Activated CD4-positive, alpha-beta T cell treated with anti-CD3 and anti-CD28 coated beads for 36 hours (primary cell): Measurements from ENCODE around the gene EFCAB14. TPM values are rescaled to one million over a fixed set of nuclear protein-coding genes. Genes with fewer than 3 reads are reported as not detected.

ENCODE experiments used
- ATAC-seq: fragments of 200-7000 bp; cut with Tn5 transposase; one replicate; pipeline ENCODE4 v1.10.0; 2021; ENCODE audit warnings: mild to moderate bottlenecking, moderate library complexity
- CTCF ChIA-PET: fragments of 350-600 bp; sonication (Branson Sonifier 250); formaldehyde crosslinking; loops from one replicate; lab custom pipeline; 2021; ENCODE audit warnings: antibody characterized with exemption; lab: Charles Lee
- POLR2A ChIA-PET: fragments of 350-600 bp; sonication (Branson Sonifier 250); formaldehyde crosslinking; loops from one replicate; lab custom pipeline; 2021; ENCODE audit warnings: antibody characterized with exemption, inconsistent platforms; lab: Charles Lee
- DNase-seq: peaks from one replicate; pipeline ENCODE4 v3.0.0-alpha.2; 2020
- H3K27ac Mint-ChIP-seq: one replicate; pipeline ENCODE4 v1.8.0; 2021; ENCODE audit warnings: mixed read lengths
- H3K27me3 Mint-ChIP-seq: one replicate; pipeline ENCODE4 v1.8.0; 2021; ENCODE audit warnings: mixed read lengths
- H3K36me3 Mint-ChIP-seq: one replicate; pipeline ENCODE4 v1.8.0; 2021; ENCODE audit warnings: low read depth, mixed read lengths
- H3K4me1 Mint-ChIP-seq: one replicate; pipeline ENCODE4 v1.8.0; 2021; ENCODE audit warnings: mixed read lengths
- H3K4me3 Mint-ChIP-seq: one replicate; pipeline ENCODE4 v1.8.0; 2021; ENCODE audit warnings: mild to moderate bottlenecking, moderate library complexity, mixed read lengths
- H3K9me3 Mint-ChIP-seq: one replicate; pipeline ENCODE4 v1.8.0; 2021; ENCODE audit warnings: low read depth, mixed read lengths
- intact Hi-C, 2 experiments: fragments of 100-400 bp; cut with DNase I in 1 of 2; cut with micrococcal nuclease in 1 of 2; formaldehyde crosslinking; loops; one replicate each; pipeline versions ENCODE4 v1.14.2 to v1.15.1; 2022 to 2024; cut with DNase I, micrococcal nuclease
- total RNA-seq, 2 experiments: library from RNA; stranded (reverse); gene quantifications; one replicate each; pipeline ENCODE4 v1.2.3, GENCODE V29; 2021

Gene EFCAB14
- total RNA-seq, 2 experiments from 2014 or later, result 37.8 to 54.3 TPM

GRCh38 chr1:46639547-46639946 lies 79.4 kb downstream of the EFCAB14 start:
- CTCF ChIA-PET, result no interaction called here
- Mint-ChIP-seq H3K4me3 (no peak overlapping the region), H3K27ac (no peak overlapping the region), H3K4me1 (no peaks in the 10 kb centered on the region), H3K36me3 (peaks cover 19% of the 10 kb centered on the region), H3K9me3 (no peaks in the 10 kb centered on the region), H3K27me3 (no peaks in the 10 kb centered on the region)
- DNase-seq, result no peak
- POLR2A ChIA-PET, result no interaction called here
- intact Hi-C loops, result no loop called here
- ATAC-seq, result no peak

- no peak overlapping the region for H3K4me3 Mint-ChIP-seq
- no peaks in the 10 kb centered on the region for H3K9me3 Mint-ChIP-seq
- no peak for DNase-seq
- ChIA-PET POLR2A (no interaction called here), CTCF (no interaction called here)
- peaks cover 24% of the 10 kb centered on the region for H3K36me3 Mint-ChIP-seq
- H3K27me3 Mint-ChIP-seq, result no peaks in the 10 kb centered on the region
- ATAC-seq, result no peak
- no peak overlapping the region for H3K27ac Mint-ChIP-seq
- intact Hi-C loops, result no loop called here
- no peaks in the 10 kb centered on the region for H3K4me1 Mint-ChIP-seq
Measured at GRCh38 chr1:46638921-46639320, 80.0 kb downstream of the EFCAB14 start.

DNA sequence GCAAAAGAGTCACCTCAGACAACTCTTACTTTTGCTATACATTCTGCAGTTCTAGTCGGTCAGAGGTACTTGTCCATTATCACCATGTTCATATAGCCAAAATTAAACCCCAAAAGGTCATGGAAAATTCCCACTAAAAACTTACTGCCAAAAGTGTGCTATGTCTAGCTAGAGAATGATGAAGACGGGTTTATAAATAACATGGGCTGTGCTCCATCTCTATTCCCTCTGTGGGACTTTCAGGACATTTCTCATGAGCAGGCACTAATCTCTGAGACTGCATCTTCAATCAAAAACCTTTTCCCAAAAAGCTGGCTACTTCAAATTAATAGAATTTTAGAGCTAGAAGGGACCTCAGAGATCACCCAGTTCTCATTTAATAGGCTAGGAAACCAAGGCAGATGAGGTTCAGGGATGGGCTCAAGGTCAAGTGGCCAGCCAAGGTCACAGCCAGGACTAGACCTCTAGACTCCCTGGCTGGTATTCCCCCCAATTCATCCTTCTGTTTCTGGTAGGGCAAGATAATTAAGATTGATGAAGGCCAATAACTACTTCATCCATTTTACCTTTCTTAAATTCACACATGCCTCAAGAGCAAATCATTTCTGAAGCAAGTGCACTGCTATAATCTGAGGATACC lies 81.3 kb downstream of the EFCAB14 start:
- CTCF ChIA-PET, result no interaction called here
- ATAC-seq, result no peak
- no peaks in the 10 kb centered on the region for H3K27me3 Mint-ChIP-seq
- H3K4me1 Mint-ChIP-seq, result no peaks in the 10 kb centered on the region
- H3K4me3 Mint-ChIP-seq, result no peak overlapping the region
- no peak for DNase-seq
- peaks cover 21% of the 10 kb centered on the region for H3K36me3 Mint-ChIP-seq
- H3K9me3 Mint-ChIP-seq, result no peaks in the 10 kb centered on the region
- POLR2A ChIA-PET, result no interaction called here
- no peak overlapping the region for H3K27ac Mint-ChIP-seq
- intact Hi-C loops, result no loop called here

GRCh38 chr1:46635205-46635604 lies 83.7 kb downstream of the EFCAB14 start:
- H3K27me3 Mint-ChIP-seq, result no peaks in the 10 kb centered on the region
- intact Hi-C loops, result no loop called here
- no peak for ATAC-seq
- H3K4me3 Mint-ChIP-seq, result no peak overlapping the region
- ChIA-PET CTCF (interaction anchor here (0.8 kb wide), 1 partner anchor 91 kb away, joined by 3 read pairs; no protein-coding TSS in a partner anchor), POLR2A (no interaction called here)
- H3K36me3 Mint-ChIP-seq, result peaks cover 24% of the 10 kb centered on the region
- no peak for DNase-seq
- no peak overlapping the region for H3K27ac Mint-ChIP-seq
- H3K4me1 Mint-ChIP-seq, result no peaks in the 10 kb centered on the region
- H3K9me3 Mint-ChIP-seq, result no peaks in the 10 kb centered on the region

GRCh38 chr1:46630719-46631118 lies 88.2 kb downstream of the EFCAB14 start:
- intact Hi-C loops, result no loop called here
- Mint-ChIP-seq H3K27ac (no peak overlapping the region), H3K36me3 (peaks cover 19% of the 10 kb centered on the region), H3K27me3 (no peaks in the 10 kb centered on the region), H3K4me1 (no peaks in the 10 kb centered on the region), H3K9me3 (no peaks in the 10 kb centered on the region), H3K4me3 (no peak overlapping the region)
- DNase-seq (no peak), ATAC-seq (no peak)
- ChIA-PET POLR2A (no interaction called here), CTCF (no interaction called here)

Other genes starting within 250 kb of the EFCAB14 start
- under 1 TPM in 1 of 2 experiments, not detected in 1; 0.05 TPM for gene DMBX1, start 229.3 kb downstream of the EFCAB14 start, total RNA-seq
- not detected for gene KNCN, start 167.5 kb downstream of the EFCAB14 start, total RNA-seq
- gene MKNK1, start 114.8 kb downstream of the EFCAB14 start, total RNA-seq, result 10 to 100 TPM; 27.8 to 31.0 TPM
- 1 to 10 TPM; 8.5 to 8.9 TPM for gene MOB3C, start 102.3 kb downstream of the EFCAB14 start, total RNA-seq
- gene ATPAF1, start 50.8 kb downstream of the EFCAB14 start, total RNA-seq, result 10 to 100 TPM; 46.1 to 48.5 TPM
- under 1 TPM in 1 of 2 experiments, not detected in 1; 0.18 TPM for gene TEX38, start 47.3 kb downstream of the EFCAB14 start, total RNA-seq
- not detected for gene CYP4B1, start 79.9 kb upstream of the EFCAB14 start, total RNA-seq
- gene CYP4A11, start 222.4 kb upstream of the EFCAB14 start, total RNA-seq, result not detected